Measurements from ENCODE around the gene NLN. TPM values are rescaled to one million over a fixed set of nuclear protein-coding genes. Genes with fewer than 3 reads are reported as not detected.

Gene NLN
- total and polyA plus RNA-seq, 2 of the 4 experiments (the other 2 are of a cell fraction) = 19.1 to 37.1 TPM

DNA sequence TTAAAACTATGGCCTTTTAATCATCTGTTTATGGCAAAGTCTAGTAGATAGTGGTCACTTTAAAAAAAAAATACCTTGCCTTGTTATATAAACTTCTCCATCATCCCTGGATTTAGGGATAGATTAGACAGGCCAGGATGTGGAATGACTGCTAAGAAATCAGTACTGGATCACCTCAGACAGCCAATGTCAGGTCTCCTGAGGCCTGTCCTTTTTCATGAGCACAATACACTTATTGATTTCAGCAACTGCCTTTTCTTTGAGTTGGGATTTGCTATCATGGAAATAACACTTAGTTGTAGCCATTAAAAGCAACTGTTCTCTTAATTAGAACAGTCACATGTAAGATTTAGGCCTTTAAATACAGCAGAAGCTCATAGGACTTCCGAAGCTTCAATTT lies 77.9 kb downstream of the NLN start:
- H3K4ac ChIP-seq (ENCODE audit: low read depth, low read length) = peak overlapping the region; percentile 71; the same call in 1 of the 2 replicates
- H3K18ac ChIP-seq (ENCODE audit: low read depth, low read length) = peak overlapping the region; percentile 72; the same call in 1 of the 2 replicates
- H3K9me1 ChIP-seq (ENCODE audit: insufficient read depth, low read length) = peaks cover 7% of the 10 kb centered on the region
- peaks cover 2% of the 10 kb centered on the region; the same call in 1 of the 2 replicates for H3K9me3 ChIP-seq (ENCODE audit: control insufficient read depth, insufficient read depth, low read length)
- peaks cover 1% of the 10 kb centered on the region for H3K36me3 ChIP-seq (ENCODE audit: control insufficient read depth, insufficient read depth, low read length)
- ChIA-PET CTCF (no interaction called here), POLR2A (ENCODE audit: unreplicated experiment) (no interaction called here)
- H2BK5ac ChIP-seq (ENCODE audit: low read depth, low read length, poor library complexity, severe bottlenecking) = peak overlapping the region; percentile 81
- peaks cover 11% of the 10 kb centered on the region for H3K4me1 ChIP-seq (ENCODE audit: control insufficient read depth, insufficient read depth, low read length)
- H3K27me3 ChIP-seq (ENCODE audit: control insufficient read depth, insufficient read depth, low read length) = no peaks in the 10 kb centered on the region
- no peak overlapping the region for H2AK9ac ChIP-seq (replicated peaks; ENCODE audit: low read depth, low read length, poor library complexity)
- H4K91ac ChIP-seq (ENCODE audit: insufficient read depth, low read depth, low read length) = peak overlapping the region; percentile 60; the same call in 1 of the 2 replicates
- ATAC-seq (ENCODE audit: low read depth) (no peak), DNase-seq (no peak)
- no TSS peak for BruUV-seq (replicated peaks)
- H2BK20ac ChIP-seq (ENCODE audit: low read depth, low read length) = peak overlapping the region; percentile 80
- H2BK15ac ChIP-seq (ENCODE audit: low read depth, low read length) = 0 out of 3 replicates have a peak overlapping the region, but pooled peaks have one; percentile 38
- H3K4me3 ChIP-seq (ENCODE audit: insufficient read depth, low read depth, low read length) = no peak overlapping the region
- H3K79me1 ChIP-seq (ENCODE audit: low read depth in 1 of 2, low read length in 2 of 2) = peaks cover 2 to 23% of the 10 kb centered on the region in 2 experiments; a peak in 3 of 4 replicates
- TF ChIP-seq POLR2A (IDR thresholded peaks at IDR 0.05; ENCODE audit: low read depth, low read length) = no peak
- TF ChIP-seq BHLHE40 (IDR thresholded peaks at IDR 0.05; ENCODE audit: low read depth, low read length) = no peak
- no peak for TF ChIP-seq RAD21 (IDR thresholded peaks at IDR 0.05; ENCODE audit: low read length)
- TF ChIP-seq MXI1 (IDR thresholded peaks at IDR 0.05; ENCODE audit: borderline replicate concordance, low read depth, low read length) = no peak
- TF ChIP-seq SMC3 (IDR thresholded peaks at IDR 0.05; ENCODE audit: low read depth, low read length) = no peak
- TF ChIP-seq, protein P1, sequence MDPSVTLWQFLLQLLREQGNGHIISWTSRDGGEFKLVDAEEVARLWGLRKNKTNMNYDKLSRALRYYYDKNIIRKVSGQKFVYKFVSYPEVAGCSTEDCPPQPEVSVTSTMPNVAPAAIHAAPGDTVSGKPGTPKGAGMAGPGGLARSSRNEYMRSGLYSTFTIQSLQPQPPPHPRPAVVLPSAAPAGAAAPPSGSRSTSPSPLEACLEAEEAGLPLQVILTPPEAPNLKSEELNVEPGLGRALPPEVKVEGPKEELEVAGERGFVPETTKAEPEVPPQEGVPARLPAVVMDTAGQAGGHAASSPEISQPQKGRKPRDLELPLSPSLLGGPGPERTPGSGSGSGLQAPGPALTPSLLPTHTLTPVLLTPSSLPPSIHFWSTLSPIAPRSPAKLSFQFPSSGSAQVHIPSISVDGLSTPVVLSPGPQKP (IDR thresholded peaks at IDR 0.05; ENCODE audit: borderline replicate concordance, low read depth, low read length) = no peak
- no peak for TF ChIP-seq MAFK (IDR thresholded peaks at IDR 0.05; ENCODE audit: low read depth, low read length)
- TF ChIP-seq, protein P2, sequence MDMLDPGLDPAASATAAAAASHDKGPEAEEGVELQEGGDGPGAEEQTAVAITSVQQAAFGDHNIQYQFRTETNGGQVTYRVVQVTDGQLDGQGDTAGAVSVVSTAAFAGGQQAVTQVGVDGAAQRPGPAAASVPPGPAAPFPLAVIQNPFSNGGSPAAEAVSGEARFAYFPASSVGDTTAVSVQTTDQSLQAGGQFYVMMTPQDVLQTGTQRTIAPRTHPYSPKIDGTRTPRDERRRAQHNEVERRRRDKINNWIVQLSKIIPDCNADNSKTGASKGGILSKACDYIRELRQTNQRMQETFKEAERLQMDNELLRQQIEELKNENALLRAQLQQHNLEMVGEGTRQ (IDR thresholded peaks at IDR 0.05; ENCODE audit: low read depth, low read length) = no peak
- no peak for TF ChIP-seq NFE2L2 (IDR thresholded peaks at IDR 0.05; ENCODE audit: low read depth, low read length)
- TF ChIP-seq RFX5 (IDR thresholded peaks at IDR 0.05; ENCODE audit: low read depth, low read length) = no peak
- TF ChIP-seq RCOR1 (IDR thresholded peaks at IDR 0.05; ENCODE audit: insufficient replicate concordance, low read length) = no peak
- TF ChIP-seq, protein P3, sequence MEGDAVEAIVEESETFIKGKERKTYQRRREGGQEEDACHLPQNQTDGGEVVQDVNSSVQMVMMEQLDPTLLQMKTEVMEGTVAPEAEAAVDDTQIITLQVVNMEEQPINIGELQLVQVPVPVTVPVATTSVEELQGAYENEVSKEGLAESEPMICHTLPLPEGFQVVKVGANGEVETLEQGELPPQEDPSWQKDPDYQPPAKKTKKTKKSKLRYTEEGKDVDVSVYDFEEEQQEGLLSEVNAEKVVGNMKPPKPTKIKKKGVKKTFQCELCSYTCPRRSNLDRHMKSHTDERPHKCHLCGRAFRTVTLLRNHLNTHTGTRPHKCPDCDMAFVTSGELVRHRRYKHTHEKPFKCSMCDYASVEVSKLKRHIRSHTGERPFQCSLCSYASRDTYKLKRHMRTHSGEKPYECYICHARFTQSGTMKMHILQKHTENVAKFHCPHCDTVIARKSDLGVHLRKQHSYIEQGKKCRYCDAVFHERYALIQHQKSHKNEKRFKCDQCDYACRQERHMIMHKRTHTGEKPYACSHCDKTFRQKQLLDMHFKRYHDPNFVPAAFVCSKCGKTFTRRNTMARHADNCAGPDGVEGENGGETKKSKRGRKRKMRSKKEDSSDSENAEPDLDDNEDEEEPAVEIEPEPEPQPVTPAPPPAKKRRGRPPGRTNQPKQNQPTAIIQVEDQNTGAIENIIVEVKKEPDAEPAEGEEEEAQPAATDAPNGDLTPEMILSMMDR (conservative IDR thresholded peaks at IDR 0.05; ENCODE audit: low read depth, low read length) = no peak
- TF ChIP-seq CEBPB (IDR thresholded peaks at IDR 0.05; ENCODE audit: low read depth, low read length) = no peak
- TF ChIP-seq MAZ (IDR thresholded peaks at IDR 0.05; ENCODE audit: borderline replicate concordance, low read depth, low read length) = no peak
- TF ChIP-seq FOS (IDR thresholded peaks at IDR 0.05; ENCODE audit: low read depth, low read length) = no peak
- no peak for TF ChIP-seq CHD1 (IDR thresholded peaks at IDR 0.05; ENCODE audit: low read depth, low read length)
- no peak overlapping the region for H3K56ac ChIP-seq (ENCODE audit: extremely low read depth, insufficient read depth, low read length)
- H4K20me1 ChIP-seq (ENCODE audit: insufficient read depth, low read length) = no peaks in the 10 kb centered on the region
- peak overlapping the region; percentile 16; the same call in 1 of the 2 replicates for H2BK120ac ChIP-seq (ENCODE audit: low read depth, low read length)
- H3K27ac ChIP-seq (ENCODE audit: insufficient read depth, low read length) = no peak overlapping the region
- dilution Hi-C loops (cut with HindIII; ENCODE audit: low sequenced_read_pairs, unreplicated experiment) (no loop called here), intact Hi-C loops (cut with micrococcal nuclease) (loop anchor here (5.0 kb wide), 2 partner anchors 38 to 127 kb away; partner anchors contain the start of gene ERBIN), in situ Hi-C loops (cut with MboI; ENCODE audit: low sequenced_read_pairs) (no loop called here)
- no peak overlapping the region for H3K9ac ChIP-seq (ENCODE audit: low read depth, low read length)
- H4K5ac ChIP-seq (ENCODE audit: low read depth, low read length) = peak overlapping the region; percentile 61; the same call in 1 of the 2 replicates
- no peak overlapping the region for H3K4me2 ChIP-seq (ENCODE audit: low read depth, low read length)
- H2AK5ac ChIP-seq (ENCODE audit: low read depth, low read length) = peak overlapping the region; percentile 53; the same call in 1 of the 2 replicates
- H3K14ac ChIP-seq (replicated peaks; ENCODE audit: low read depth, low read length) = 0 out of 2 replicates have a peak overlapping the region, but pooled peaks have one; percentile 21
- 0 out of 4 replicates have a peak overlapping the region, but pooled peaks of 1 of the 2 experiments have one; percentile 53 for H4K8ac ChIP-seq (ENCODE audit: low read depth in 2 of 2, low read length in 2 of 2)
- WGBS, 2 experiments (ENCODE audit: extremely low coverage in 2 of 2, insufficient read length in 1 of 2) = no CpG with 5 or more reads among the region's 1 CpG
- H2AFZ ChIP-seq (replicated peaks; ENCODE audit: low read length, poor library complexity) = no peak overlapping the region
- H3K23ac ChIP-seq (ENCODE audit: low read depth, low read length) = peak overlapping the region; percentile 75; the same call in 1 of the 2 replicates
